HepG2 (cell line): ENCODE measurements around the gene TTF2.

Experiments
- EP300 ChIP-seq, 3 experiments: sonication (generic) in 1 of 3; formaldehyde crosslinking in 1 of 3; IDR thresholded peaks; 2 replicates each; pipeline versions ENCODE4 v1.5.1 to v1.6.1; 2011 to 2020; ENCODE audit warnings: low read depth in 2 of 3, low read length in 2 of 3, borderline replicate concordance in 1 of 3, improper control_type of control experiment in 1 of 3, mild to moderate bottlenecking in 1 of 3, missing genetic modification reagents in 1 of 3, moderate library complexity in 1 of 3
- EZH2 ChIP-seq: conservative IDR thresholded peaks from 2 replicates; pipeline ENCODE4 v1.6.1; 2012; ENCODE audit warnings: mild to moderate bottlenecking, low read depth, low read length, moderate library complexity
- NBN ChIP-seq: fragments of 450-650 bp; conservative IDR thresholded peaks from 2 replicates; pipeline ENCODE4 v1.6.1; 2017
- STAG1 ChIP-seq: sonication (generic); formaldehyde crosslinking; IDR thresholded peaks from 2 replicates; pipeline ENCODE4 v1.4.0; 2020; ENCODE audit warnings: missing genetic modification reagents
- TGIF2 ChIP-seq: IDR thresholded peaks from 2 replicates; pipeline ENCODE4 v1.6.1; 2016; ENCODE audit warnings: control low read depth, missing compliant biosample characterization
- ZNF17 ChIP-seq: sonication (generic); formaldehyde crosslinking; IDR thresholded peaks from 2 replicates; pipeline ENCODE4 v1.5.0; 2020; ENCODE audit warnings: mild to moderate bottlenecking, missing genetic modification reagents
- ZNF552 ChIP-seq: sonication (generic); formaldehyde crosslinking; IDR thresholded peaks from 2 replicates; pipeline ENCODE4 v1.9.0; 2022; ENCODE audit warnings: missing genetic modification reagents, mild to moderate bottlenecking, borderline replicate concordance
- ZNF790 ChIP-seq: sonication (generic); formaldehyde crosslinking; IDR thresholded peaks from 2 replicates; pipeline ENCODE4 v1.8.0; 2022; ENCODE audit warnings: missing genetic modification reagents, mild to moderate bottlenecking, borderline replicate concordance
- TF ChIP-seq, protein P1 (sequence below): sonication (generic); formaldehyde crosslinking; IDR thresholded peaks from 2 replicates; pipeline ENCODE4 v1.4.0; 2020; ENCODE audit warnings: missing genetic modification reagents, borderline replicate concordance
- TF ChIP-seq, protein P2 (sequence below): sonication (generic); formaldehyde crosslinking; IDR thresholded peaks from 2 replicates; pipeline ENCODE4 v1.4.0; 2020; ENCODE audit warnings: low read depth, mild to moderate bottlenecking, missing genetic modification reagents
- TF ChIP-seq, protein P3 (sequence below), 2 experiments: fragments of 450-650 bp in 1 of 2; sonication (generic) in 1 of 2; formaldehyde crosslinking in 1 of 2; IDR thresholded peaks; 2 replicates each; pipeline versions ENCODE4 v1.6.1 to v1.8.0; 2016 to 2022; ENCODE audit warnings: antibody characterized with exemption in 1 of 2, mild to moderate bottlenecking in 1 of 2, missing genetic modification reagents in 1 of 2

GRCh38 chr1:117011334-117011733 is 48.8 kb upstream of the TTF2 start:
- TF ChIP-seq ZNF17 (CRISPR knock-in tag) (no peak), ZNF552 (no peak), EP300 (IDR thresholded peaks at IDR 0.05; ENCODE audit: low read depth in 2 of 2, low read length in 2 of 2) (no peak), EP300 (CRISPR knock-in tag; IDR thresholded peaks at IDR 0.05; ENCODE audit: borderline replicate concordance) (no peak), TGIF2 (CRISPR knock-in tag) (no peak), ZNF790 (CRISPR knock-in tag) (no peak), EZH2 (no peak), NBN (no peak), STAG1 (CRISPR knock-in tag) (no peak)
- TF ChIP-seq, protein P1, sequence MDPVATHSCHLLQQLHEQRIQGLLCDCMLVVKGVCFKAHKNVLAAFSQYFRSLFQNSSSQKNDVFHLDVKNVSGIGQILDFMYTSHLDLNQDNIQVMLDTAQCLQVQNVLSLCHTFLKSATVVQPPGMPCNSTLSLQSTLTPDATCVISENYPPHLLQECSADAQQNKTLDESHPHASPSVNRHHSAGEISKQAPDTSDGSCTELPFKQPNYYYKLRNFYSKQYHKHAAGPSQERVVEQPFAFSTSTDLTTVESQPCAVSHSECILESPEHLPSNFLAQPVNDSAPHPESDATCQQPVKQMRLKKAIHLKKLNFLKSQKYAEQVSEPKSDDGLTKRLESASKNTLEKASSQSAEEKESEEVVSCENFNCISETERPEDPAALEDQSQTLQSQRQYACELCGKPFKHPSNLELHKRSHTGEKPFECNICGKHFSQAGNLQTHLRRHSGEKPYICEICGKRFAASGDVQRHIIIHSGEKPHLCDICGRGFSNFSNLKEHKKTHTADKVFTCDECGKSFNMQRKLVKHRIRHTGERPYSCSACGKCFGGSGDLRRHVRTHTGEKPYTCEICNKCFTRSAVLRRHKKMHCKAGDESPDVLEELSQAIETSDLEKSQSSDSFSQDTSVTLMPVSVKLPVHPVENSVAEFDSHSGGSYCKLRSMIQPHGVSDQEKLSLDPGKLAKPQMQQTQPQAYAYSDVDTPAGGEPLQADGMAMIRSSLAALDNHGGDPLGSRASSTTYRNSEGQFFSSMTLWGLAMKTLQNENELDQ = no peak
- TF ChIP-seq, protein P2, sequence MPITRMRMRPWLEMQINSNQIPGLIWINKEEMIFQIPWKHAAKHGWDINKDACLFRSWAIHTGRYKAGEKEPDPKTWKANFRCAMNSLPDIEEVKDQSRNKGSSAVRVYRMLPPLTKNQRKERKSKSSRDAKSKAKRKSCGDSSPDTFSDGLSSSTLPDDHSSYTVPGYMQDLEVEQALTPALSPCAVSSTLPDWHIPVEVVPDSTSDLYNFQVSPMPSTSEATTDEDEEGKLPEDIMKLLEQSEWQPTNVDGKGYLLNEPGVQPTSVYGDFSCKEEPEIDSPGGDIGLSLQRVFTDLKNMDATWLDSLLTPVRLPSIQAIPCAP (CRISPR knock-in tag) = no peak
- TF ChIP-seq, protein P3, sequence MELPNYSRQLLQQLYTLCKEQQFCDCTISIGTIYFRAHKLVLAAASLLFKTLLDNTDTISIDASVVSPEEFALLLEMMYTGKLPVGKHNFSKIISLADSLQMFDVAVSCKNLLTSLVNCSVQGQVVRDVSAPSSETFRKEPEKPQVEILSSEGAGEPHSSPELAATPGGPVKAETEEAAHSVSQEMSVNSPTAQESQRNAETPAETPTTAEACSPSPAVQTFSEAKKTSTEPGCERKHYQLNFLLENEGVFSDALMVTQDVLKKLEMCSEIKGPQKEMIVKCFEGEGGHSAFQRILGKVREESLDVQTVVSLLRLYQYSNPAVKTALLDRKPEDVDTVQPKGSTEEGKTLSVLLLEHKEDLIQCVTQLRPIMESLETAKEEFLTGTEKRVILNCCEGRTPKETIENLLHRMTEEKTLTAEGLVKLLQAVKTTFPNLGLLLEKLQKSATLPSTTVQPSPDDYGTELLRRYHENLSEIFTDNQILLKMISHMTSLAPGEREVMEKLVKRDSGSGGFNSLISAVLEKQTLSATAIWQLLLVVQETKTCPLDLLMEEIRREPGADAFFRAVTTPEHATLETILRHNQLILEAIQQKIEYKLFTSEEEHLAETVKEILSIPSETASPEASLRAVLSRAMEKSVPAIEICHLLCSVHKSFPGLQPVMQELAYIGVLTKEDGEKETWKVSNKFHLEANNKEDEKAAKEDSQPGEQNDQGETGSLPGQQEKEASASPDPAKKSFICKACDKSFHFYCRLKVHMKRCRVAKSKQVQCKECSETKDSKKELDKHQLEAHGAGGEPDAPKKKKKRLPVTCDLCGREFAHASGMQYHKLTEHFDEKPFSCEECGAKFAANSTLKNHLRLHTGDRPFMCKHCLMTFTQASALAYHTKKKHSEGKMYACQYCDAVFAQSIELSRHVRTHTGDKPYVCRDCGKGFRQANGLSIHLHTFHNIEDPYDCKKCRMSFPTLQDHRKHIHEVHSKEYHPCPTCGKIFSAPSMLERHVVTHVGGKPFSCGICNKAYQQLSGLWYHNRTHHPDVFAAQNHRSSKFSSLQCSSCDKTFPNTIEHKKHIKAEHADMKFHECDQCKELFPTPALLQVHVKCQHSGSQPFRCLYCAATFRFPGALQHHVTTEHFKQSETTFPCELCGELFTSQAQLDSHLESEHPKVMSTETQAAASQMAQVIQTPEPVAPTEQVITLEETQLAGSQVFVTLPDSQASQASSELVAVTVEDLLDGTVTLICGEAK (IDR thresholded peaks at IDR 0.05) = no peak
- TF ChIP-seq, protein P3 (CRISPR knock-in tag; IDR thresholded peaks at IDR 0.05) = no peak
